Kidney epithelial cell (primary cell): ENCODE data around the gene PRKG1. TPM values are rescaled to one million over a fixed set of nuclear protein-coding genes. Genes with fewer than 3 reads are reported as not detected.
A peak's percentile ranks its signal among the peaks of the same experiment; 100 is the strongest.

Source experiments
- DNase-seq: peaks from one replicate; pipeline ENCODE4 v3.0.0-alpha.2; 2010; ENCODE audit warnings: low read depth
- H3K27me3 ChIP-seq: 2 replicates; pipeline ENCODE4 v1.6.0; 2011; ENCODE audit warnings: low read length; ENCODE audit not compliant: control insufficient read depth, insufficient read depth
- H3K36me3 ChIP-seq: 2 replicates; pipeline ENCODE4 v1.5.1; 2011; ENCODE audit warnings: low read length; ENCODE audit not compliant: control insufficient read depth, insufficient read depth
- H3K4me3 ChIP-seq: 2 replicates; pipeline ENCODE4 v1.5.1; 2011; ENCODE audit warnings: low read depth, mild to moderate bottlenecking, control low read depth, low read length
- total RNA-seq: library from RNA; depleted of rRNA; stranded (reverse); fragments of >200 nt; gene quantifications from 2 replicates; pipeline ENCODE4 v1.2.3, GENCODE V29; 2015
- TF ChIP-seq, protein P1 (sequence below): IDR thresholded peaks from 2 replicates; pipeline ENCODE4 v1.5.1; 2011; ENCODE audit warnings: mild to moderate bottlenecking, moderate library complexity, low read length, control low read depth, inconsistent platforms; ENCODE audit not compliant: insufficient read depth, poor library complexity, severe bottlenecking

The PRKG1 gene
- total RNA-seq, 1 donor from 2014 or later, result 1.3 TPM

- no peaks in the 10 kb centered on the region for H3K27me3 ChIP-seq
- H3K36me3 ChIP-seq, result no peaks in the 10 kb centered on the region
- no peak overlapping the region for H3K4me3 ChIP-seq
- no peak for DNase-seq
- TF ChIP-seq, protein P1, sequence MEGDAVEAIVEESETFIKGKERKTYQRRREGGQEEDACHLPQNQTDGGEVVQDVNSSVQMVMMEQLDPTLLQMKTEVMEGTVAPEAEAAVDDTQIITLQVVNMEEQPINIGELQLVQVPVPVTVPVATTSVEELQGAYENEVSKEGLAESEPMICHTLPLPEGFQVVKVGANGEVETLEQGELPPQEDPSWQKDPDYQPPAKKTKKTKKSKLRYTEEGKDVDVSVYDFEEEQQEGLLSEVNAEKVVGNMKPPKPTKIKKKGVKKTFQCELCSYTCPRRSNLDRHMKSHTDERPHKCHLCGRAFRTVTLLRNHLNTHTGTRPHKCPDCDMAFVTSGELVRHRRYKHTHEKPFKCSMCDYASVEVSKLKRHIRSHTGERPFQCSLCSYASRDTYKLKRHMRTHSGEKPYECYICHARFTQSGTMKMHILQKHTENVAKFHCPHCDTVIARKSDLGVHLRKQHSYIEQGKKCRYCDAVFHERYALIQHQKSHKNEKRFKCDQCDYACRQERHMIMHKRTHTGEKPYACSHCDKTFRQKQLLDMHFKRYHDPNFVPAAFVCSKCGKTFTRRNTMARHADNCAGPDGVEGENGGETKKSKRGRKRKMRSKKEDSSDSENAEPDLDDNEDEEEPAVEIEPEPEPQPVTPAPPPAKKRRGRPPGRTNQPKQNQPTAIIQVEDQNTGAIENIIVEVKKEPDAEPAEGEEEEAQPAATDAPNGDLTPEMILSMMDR, result peak; percentile 24
Measured at GRCh38 chr10:51892965-51893658, 818.8 kb downstream of the PRKG1 start.

- H3K36me3 ChIP-seq, result no peaks in the 10 kb centered on the region
- DNase-seq, result no peak
- no peak overlapping the region for H3K4me3 ChIP-seq
- TF ChIP-seq, protein P1, result no peak
- H3K27me3 ChIP-seq, result no peaks in the 10 kb centered on the region
Measured at GRCh38 chr10:51894771-51895578, 820.7 kb downstream of the PRKG1 start.

- DNase-seq, result no peak
- Histone ChIP-seq H3K4me3 (no peak overlapping the region), H3K36me3 (no peaks in the 10 kb centered on the region), H3K27me3 (no peaks in the 10 kb centered on the region)
- TF ChIP-seq, protein P1, result no peak
Measured at GRCh38 chr10:51896849-51897248, 822.6 kb downstream of the PRKG1 start.

DNA sequence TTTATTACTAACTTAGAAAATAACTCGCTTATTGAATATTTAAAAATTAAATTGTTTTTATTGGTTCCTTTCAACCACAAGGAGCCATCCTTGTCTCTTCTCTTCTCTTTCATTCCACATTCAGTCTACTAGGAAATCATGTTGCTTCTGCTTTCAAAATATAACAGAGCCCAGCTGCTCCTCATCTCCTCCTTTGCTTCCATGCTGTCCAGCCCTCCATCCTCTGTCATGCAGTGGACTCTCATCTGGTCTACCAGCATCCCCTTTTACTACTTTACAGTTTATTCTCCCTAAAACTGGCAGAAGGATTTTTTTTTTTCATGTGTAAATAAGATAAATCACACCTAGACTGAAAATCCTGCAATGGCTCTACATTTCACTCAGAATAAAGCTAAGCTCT is 823.3 kb downstream of the PRKG1 start:
- H3K27me3 ChIP-seq, result no peaks in the 10 kb centered on the region
- DNase-seq, result no peak
- TF ChIP-seq, protein P1, result no peak
- H3K36me3 ChIP-seq, result no peaks in the 10 kb centered on the region
- H3K4me3 ChIP-seq, result no peak overlapping the region

- H3K27me3 ChIP-seq, result no peaks in the 10 kb centered on the region
- TF ChIP-seq, protein P1, result no peak
- H3K36me3 ChIP-seq, result no peaks in the 10 kb centered on the region
- no peak overlapping the region for H3K4me3 ChIP-seq
- DNase-seq, result no peak
Measured at GRCh38 chr10:51900180-51900579, 825.9 kb downstream of the PRKG1 start.
